Measurements from ENCODE around the gene FAM200C. TPM values are rescaled to one million over a fixed set of nuclear protein-coding genes. Genes with fewer than 3 reads are reported as not detected.

FAM200C gene
- total RNA-seq, 1 experiment from 2014 or later = 5.4 TPM

DNA sequence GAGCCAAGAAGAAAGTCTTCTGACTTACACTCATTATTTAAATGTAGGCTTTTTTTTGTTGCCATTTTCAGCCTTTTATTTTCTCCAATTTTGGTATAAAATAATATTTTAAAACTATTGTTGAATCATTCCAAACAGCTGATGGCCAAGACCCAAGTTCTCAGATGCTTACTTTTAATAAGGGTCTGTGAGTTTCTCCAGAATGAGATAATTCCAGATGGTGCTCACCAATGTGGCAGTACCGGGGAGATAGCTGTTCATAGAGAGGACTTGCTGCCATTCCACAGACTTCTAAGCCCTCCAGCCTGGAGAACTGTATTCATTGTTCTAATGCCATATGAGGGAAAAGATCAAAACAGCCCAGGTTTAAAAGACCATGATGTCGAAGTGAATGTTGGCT lies 24.2 kb downstream of the FAM200C start:
- CTCF ChIA-PET = no interaction called here
- no peak for ATAC-seq
- DNase-seq (ENCODE audit: low spot score) = no peak
- Mint-ChIP-seq H3K27me3 (ENCODE audit: low read depth) (peaks cover 26% of the 10 kb centered on the region), H3K27ac (no peak overlapping the region), H3K4me3 (no peak overlapping the region), H3K9me3 (no peaks in the 10 kb centered on the region), H3K36me3 (no peaks in the 10 kb centered on the region), H3K4me1 (peaks cover 12% of the 10 kb centered on the region)
- POLR2A ChIA-PET = no interaction called here
- TF ChIP-seq PRRX2 (CRISPR knock-in tag; IDR thresholded peaks at IDR 0.05) = no peak
- TF ChIP-seq, protein P1, sequence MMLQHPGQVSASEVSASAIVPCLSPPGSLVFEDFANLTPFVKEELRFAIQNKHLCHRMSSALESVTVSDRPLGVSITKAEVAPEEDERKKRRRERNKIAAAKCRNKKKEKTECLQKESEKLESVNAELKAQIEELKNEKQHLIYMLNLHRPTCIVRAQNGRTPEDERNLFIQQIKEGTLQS (CRISPR knock-in tag; conservative IDR thresholded peaks at IDR 0.05) = no peak
- TF ChIP-seq, protein P2, sequence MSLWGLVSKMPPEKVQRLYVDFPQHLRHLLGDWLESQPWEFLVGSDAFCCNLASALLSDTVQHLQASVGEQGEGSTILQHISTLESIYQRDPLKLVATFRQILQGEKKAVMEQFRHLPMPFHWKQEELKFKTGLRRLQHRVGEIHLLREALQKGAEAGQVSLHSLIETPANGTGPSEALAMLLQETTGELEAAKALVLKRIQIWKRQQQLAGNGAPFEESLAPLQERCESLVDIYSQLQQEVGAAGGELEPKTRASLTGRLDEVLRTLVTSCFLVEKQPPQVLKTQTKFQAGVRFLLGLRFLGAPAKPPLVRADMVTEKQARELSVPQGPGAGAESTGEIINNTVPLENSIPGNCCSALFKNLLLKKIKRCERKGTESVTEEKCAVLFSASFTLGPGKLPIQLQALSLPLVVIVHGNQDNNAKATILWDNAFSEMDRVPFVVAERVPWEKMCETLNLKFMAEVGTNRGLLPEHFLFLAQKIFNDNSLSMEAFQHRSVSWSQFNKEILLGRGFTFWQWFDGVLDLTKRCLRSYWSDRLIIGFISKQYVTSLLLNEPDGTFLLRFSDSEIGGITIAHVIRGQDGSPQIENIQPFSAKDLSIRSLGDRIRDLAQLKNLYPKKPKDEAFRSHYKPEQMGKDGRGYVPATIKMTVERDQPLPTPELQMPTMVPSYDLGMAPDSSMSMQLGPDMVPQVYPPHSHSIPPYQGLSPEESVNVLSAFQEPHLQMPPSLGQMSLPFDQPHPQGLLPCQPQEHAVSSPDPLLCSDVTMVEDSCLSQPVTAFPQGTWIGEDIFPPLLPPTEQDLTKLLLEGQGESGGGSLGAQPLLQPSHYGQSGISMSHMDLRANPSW (CRISPR knock-in tag; conservative IDR thresholded peaks at IDR 0.05; ENCODE audit: low read depth) = no peak
- TF ChIP-seq SMAD3 (CRISPR knock-in tag; IDR thresholded peaks at IDR 0.05; ENCODE audit: borderline replicate concordance) = no peak
- TF ChIP-seq, protein P3, sequence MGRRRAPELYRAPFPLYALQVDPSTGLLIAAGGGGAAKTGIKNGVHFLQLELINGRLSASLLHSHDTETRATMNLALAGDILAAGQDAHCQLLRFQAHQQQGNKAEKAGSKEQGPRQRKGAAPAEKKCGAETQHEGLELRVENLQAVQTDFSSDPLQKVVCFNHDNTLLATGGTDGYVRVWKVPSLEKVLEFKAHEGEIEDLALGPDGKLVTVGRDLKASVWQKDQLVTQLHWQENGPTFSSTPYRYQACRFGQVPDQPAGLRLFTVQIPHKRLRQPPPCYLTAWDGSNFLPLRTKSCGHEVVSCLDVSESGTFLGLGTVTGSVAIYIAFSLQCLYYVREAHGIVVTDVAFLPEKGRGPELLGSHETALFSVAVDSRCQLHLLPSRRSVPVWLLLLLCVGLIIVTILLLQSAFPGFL (CRISPR knock-in tag; IDR thresholded peaks at IDR 0.05; ENCODE audit: borderline replicate concordance) = no peak
- no peak for TF ChIP-seq NFATC4 (CRISPR knock-in tag; IDR thresholded peaks at IDR 0.05)
- no peak for TF ChIP-seq RELA (CRISPR knock-in tag; IDR thresholded peaks at IDR 0.05; ENCODE audit: borderline replicate concordance)
- TF ChIP-seq KAT7 (CRISPR knock-in tag; IDR thresholded peaks at IDR 0.05; ENCODE audit: borderline replicate concordance) = no peak
- TF ChIP-seq TEAD1 (CRISPR knock-in tag; IDR thresholded peaks at IDR 0.05) = no peak
- no peak for TF ChIP-seq MXD4 (CRISPR knock-in tag; IDR thresholded peaks at IDR 0.05; ENCODE audit: borderline replicate concordance)
- no peak for TF ChIP-seq ZNF219 (CRISPR knock-in tag; IDR thresholded peaks at IDR 0.05; ENCODE audit: borderline replicate concordance)
- TF ChIP-seq NR2C2 (CRISPR knock-in tag; IDR thresholded peaks at IDR 0.05) = no peak
- TF ChIP-seq, protein P4, sequence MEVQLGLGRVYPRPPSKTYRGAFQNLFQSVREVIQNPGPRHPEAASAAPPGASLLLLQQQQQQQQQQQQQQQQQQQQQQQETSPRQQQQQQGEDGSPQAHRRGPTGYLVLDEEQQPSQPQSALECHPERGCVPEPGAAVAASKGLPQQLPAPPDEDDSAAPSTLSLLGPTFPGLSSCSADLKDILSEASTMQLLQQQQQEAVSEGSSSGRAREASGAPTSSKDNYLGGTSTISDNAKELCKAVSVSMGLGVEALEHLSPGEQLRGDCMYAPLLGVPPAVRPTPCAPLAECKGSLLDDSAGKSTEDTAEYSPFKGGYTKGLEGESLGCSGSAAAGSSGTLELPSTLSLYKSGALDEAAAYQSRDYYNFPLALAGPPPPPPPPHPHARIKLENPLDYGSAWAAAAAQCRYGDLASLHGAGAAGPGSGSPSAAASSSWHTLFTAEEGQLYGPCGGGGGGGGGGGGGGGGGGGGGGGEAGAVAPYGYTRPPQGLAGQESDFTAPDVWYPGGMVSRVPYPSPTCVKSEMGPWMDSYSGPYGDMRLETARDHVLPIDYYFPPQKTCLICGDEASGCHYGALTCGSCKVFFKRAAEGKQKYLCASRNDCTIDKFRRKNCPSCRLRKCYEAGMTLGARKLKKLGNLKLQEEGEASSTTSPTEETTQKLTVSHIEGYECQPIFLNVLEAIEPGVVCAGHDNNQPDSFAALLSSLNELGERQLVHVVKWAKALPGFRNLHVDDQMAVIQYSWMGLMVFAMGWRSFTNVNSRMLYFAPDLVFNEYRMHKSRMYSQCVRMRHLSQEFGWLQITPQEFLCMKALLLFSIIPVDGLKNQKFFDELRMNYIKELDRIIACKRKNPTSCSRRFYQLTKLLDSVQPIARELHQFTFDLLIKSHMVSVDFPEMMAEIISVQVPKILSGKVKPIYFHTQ (CRISPR knock-in tag; IDR thresholded peaks at IDR 0.05) = no peak
- TF ChIP-seq FOXK1 (CRISPR knock-in tag; IDR thresholded peaks at IDR 0.05) = no peak
- no peak for TF ChIP-seq HMGA2 (CRISPR knock-in tag; IDR thresholded peaks at IDR 0.05)
- no peak for TF ChIP-seq ATF1 (CRISPR knock-in tag; IDR thresholded peaks at IDR 0.05)

DNA sequence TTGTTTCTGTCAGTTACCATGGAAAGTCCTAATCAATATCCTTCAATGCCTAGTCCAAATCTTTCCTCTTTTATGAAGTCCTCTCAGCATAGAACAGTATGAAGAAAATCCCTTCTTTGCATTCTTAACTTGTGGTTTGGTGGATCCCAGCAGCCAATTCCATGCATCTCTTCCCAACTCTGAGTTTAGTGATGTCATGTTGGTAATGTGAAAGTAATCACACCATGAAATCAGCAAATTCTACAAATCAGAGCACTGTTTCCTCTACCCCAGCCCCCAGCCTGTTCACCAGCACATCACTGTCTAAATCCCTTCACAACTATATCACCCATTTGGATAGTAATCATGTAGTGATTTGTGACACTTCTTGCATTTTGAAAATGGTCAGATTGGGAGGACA lies 24.7 kb downstream of the FAM200C start:
- ATAC-seq = no peak

DNA sequence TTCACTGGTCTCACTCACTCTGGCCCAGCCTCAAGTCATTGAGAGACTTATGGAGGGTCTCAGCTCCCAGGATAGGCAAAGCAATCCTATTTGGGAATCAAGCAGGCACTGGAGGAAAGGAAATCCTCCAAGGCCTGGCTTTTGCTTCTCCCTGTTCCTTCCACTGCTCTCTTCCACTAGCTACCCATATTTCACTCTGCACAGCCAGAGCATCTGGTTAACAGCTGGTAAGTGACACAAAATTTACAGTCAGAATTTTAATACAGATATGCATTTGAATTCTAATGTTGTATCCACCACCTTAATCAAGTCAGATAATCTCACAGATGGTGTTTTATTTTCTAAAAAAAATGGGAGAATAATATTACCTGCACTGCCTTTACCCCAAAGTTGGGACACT lies 28.6 kb downstream of the FAM200C start:
- H3K9me3 Mint-ChIP-seq = no peaks in the 10 kb centered on the region
- POLR2A ChIA-PET = no interaction called here
- no peaks in the 10 kb centered on the region for H3K36me3 Mint-ChIP-seq
- no peak for TF ChIP-seq NFATC4 (CRISPR knock-in tag; IDR thresholded peaks at IDR 0.05)
- no peak for TF ChIP-seq SMAD4 (CRISPR knock-in tag; IDR thresholded peaks at IDR 0.05)
- TF ChIP-seq, protein P5, sequence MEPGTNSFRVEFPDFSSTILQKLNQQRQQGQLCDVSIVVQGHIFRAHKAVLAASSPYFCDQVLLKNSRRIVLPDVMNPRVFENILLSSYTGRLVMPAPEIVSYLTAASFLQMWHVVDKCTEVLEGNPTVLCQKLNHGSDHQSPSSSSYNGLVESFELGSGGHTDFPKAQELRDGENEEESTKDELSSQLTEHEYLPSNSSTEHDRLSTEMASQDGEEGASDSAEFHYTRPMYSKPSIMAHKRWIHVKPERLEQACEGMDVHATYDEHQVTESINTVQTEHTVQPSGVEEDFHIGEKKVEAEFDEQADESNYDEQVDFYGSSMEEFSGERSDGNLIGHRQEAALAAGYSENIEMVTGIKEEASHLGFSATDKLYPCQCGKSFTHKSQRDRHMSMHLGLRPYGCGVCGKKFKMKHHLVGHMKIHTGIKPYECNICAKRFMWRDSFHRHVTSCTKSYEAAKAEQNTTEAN (CRISPR knock-in tag; IDR thresholded peaks at IDR 0.05) = no peak
- ATAC-seq (no peak), DNase-seq (ENCODE audit: low spot score) (no peak)
- no peak overlapping the region for H3K27ac Mint-ChIP-seq
- peaks cover 54% of the 10 kb centered on the region for H3K27me3 Mint-ChIP-seq (ENCODE audit: low read depth)
- H3K4me3 Mint-ChIP-seq = peak overlapping the region; percentile 68
- H3K4me1 Mint-ChIP-seq = peaks cover 11% of the 10 kb centered on the region
- CTCF ChIA-PET = interaction anchor here (1.1 to 1.7 kb wide), 3 partner anchors 67 to 349 kb away, joined by 5 to 8 read pairs (median 8); no protein-coding TSS in a partner anchor

More for the DNA sequence above, 24.7 kb downstream of the FAM200C start:
- Mint-ChIP-seq H3K4me1 (peaks cover 13% of the 10 kb centered on the region), H3K27ac (no peak overlapping the region), H3K27me3 (ENCODE audit: low read depth) (peaks cover 32% of the 10 kb centered on the region), H3K36me3 (no peaks in the 10 kb centered on the region), H3K9me3 (no peaks in the 10 kb centered on the region), H3K4me3 (no peak overlapping the region)
- ChIA-PET CTCF (no interaction called here), POLR2A (no interaction called here)
- DNase-seq (ENCODE audit: low spot score) = no peak
- no peak for TF ChIP-seq TEAD1 (CRISPR knock-in tag; IDR thresholded peaks at IDR 0.05)
- TF ChIP-seq RORB (CRISPR knock-in tag; IDR thresholded peaks at IDR 0.05) = no peak
